Esophagus squamous epithelium (tissue), 5 donors: Measurements from ENCODE around the gene ACER3. TPM values are rescaled to one million over a fixed set of nuclear protein-coding genes. Genes with fewer than 3 reads are reported as not detected.

ENCODE experiments used
- DNase-seq: peaks from one replicate; lab custom pipeline; 2025; lab: John Stamatoyannopoulos, UW
- H3K27ac ChIP-seq, 4 donors: fragments of 200-600 bp; sonication (generic); one replicate each; pipeline ENCODE4 v1.5.1; 2016 to 2019; ENCODE audit warnings: mild to moderate bottlenecking in 1 of 4
- H3K27me3 ChIP-seq, 4 donors: fragments of 200-600 bp; sonication (generic); 1 replicate in 3 of 4; 2 replicates in 1 of 4; pipeline versions ENCODE4 v1.5.1 to v1.6.0; 2017 to 2021; ENCODE audit warnings: antibody characterized with exemption in 1 of 4
- H3K36me3 ChIP-seq, 3 donors: fragments of 200-600 bp; sonication (generic); one replicate each; pipeline ENCODE4 v1.5.1; 2016 to 2019
- H3K4me1 ChIP-seq, 3 donors: fragments of 200-600 bp; sonication (generic); one replicate each; pipeline ENCODE4 v1.5.1; 2017 to 2019
- H3K4me3 ChIP-seq, 4 donors: fragments of 200-600 bp; sonication (generic); 1 replicate in 3 of 4; 2 replicates in 1 of 4; pipeline ENCODE4 v1.5.1; 2016 to 2019; ENCODE audit warnings: mild to moderate bottlenecking in 2 of 4, moderate library complexity in 1 of 4
- H3K9me3 ChIP-seq, 3 donors: fragments of 200-600 bp; sonication (generic); one replicate each; pipeline ENCODE4 v1.5.1; 2016 to 2019
- CTCF ChIP-seq, 6 experiments: fragments of 450-650 bp in 4 of 6; fragments of 200-600 bp in 2 of 6; sonication (generic) in 2 of 6; IDR thresholded peaks; one replicate each; pipeline ENCODE4 v1.5.1; 2016 to 2019; ENCODE audit warnings: antibody characterized with exemption in 6 of 6, mild to moderate bottlenecking in 4 of 6, moderate library complexity in 4 of 6
- POLR2A ChIP-seq, 4 donors: fragments of 450-650 bp; IDR thresholded peaks; one replicate each; pipeline ENCODE4 v1.6.1; 2017; ENCODE audit warnings: antibody characterized with exemption in 4 of 4, mild to moderate bottlenecking in 4 of 4, moderate library complexity in 3 of 4
- WGBS, 2 donors: methylation state at CpG; one replicate each; pipeline ENCODE4 v1.1.5; 2018; 5-methylcytosine and 5-hydroxymethylcytosine counted together
- intact Hi-C: fragments of 100-400 bp; cut with DNase I; formaldehyde crosslinking; loops from one replicate; pipeline ENCODE4 v1.15.0; 2022
- total RNA-seq, 4 donors: library from RNA; depleted of rRNA; stranded (reverse); fragments of >200 nt; gene quantifications; one replicate each; pipeline ENCODE4 v1.1.0, GENCODE V29; 2016
- donor health status: DM: yes; HTN: yes; CAD: no.

The ACER3 gene
- total RNA-seq, 4 donors from 2014 or later: 9.9 to 34.2 (median 23.3) TPM

- no peaks in the 10 kb centered on the region for H3K27me3 ChIP-seq
- no peak overlapping the region for H3K4me3 ChIP-seq
- DNase-seq: no peak
- no peaks in the 10 kb centered on the region for H3K36me3 ChIP-seq
- TF ChIP-seq POLR2A (IDR thresholded peaks at IDR 0.05) (no peak), CTCF (IDR thresholded peaks at IDR 0.05) (no peak)
- peaks cover 3 to 20% (median 4%) of the 10 kb centered on the region in 3 donors for H3K4me1 ChIP-seq
- 52 to 55% methylated on average over 1 of the region's 1 CpG for WGBS, 2 donors
- intact Hi-C loops: loop anchor here (5.0 to 10.0 kb wide), 2 partner anchors 112 to 185 kb away; no protein-coding TSS in a partner anchor
- H3K9me3 ChIP-seq: no peaks in the 10 kb centered on the region
- no peak overlapping the region for H3K27ac ChIP-seq
These were observed 58.7 kb downstream of the ACER3 start for GRCh38 chr11:76919467-76919866.

- H3K36me3 ChIP-seq: no peaks in the 10 kb centered on the region
- peak; percentile 21 for DNase-seq
- TF ChIP-seq CTCF (IDR thresholded peaks at IDR 0.05) (peak; percentile 81 to 95 (median 88)), POLR2A (IDR thresholded peaks at IDR 0.05) (no peak)
- H3K4me1 ChIP-seq: peaks cover 3 to 20% (median 4%) of the 10 kb centered on the region in 3 donors
- no peaks in the 10 kb centered on the region for H3K27me3 ChIP-seq
- WGBS, 2 donors: 34 to 35% methylated on average over 6 to 7 of the region's 7 CpGs
- intact Hi-C loops: loop anchor here (5.0 to 10.0 kb wide), 3 partner anchors 113 to 185 kb away; no protein-coding TSS in a partner anchor
- H3K9me3 ChIP-seq: no peaks in the 10 kb centered on the region
- H3K4me3 ChIP-seq: peak overlapping the region in 1 of 4 donors; percentile 35
- H3K27ac ChIP-seq: peak overlapping the region in 2 of 4 donors; percentile 3 to 14
These were observed 59.4 kb downstream of the ACER3 start for GRCh38 chr11:76919887-76920746.

GRCh38 chr11:76927160-76927559 is 66.4 kb downstream of the ACER3 start:
- no peak for TF ChIP-seq CTCF (IDR thresholded peaks at IDR 0.05)
- TF ChIP-seq POLR2A (IDR thresholded peaks at IDR 0.05): no peak
- H3K4me1 ChIP-seq: no peaks in the 10 kb centered on the region
- H3K27me3 ChIP-seq: no peaks in the 10 kb centered on the region
- DNase-seq: no peak
- 85 to 95% methylated on average over 5 of the region's 5 CpGs for WGBS, 2 donors
- intact Hi-C loops: loop anchor here (10.0 kb wide), 1 partner anchor 118 kb away; no protein-coding TSS in a partner anchor
- no peak overlapping the region for H3K27ac ChIP-seq
- H3K4me3 ChIP-seq: no peak overlapping the region
- H3K36me3 ChIP-seq: peaks cover 0 to 19% (median 0%) of the 10 kb centered on the region in 3 donors
- H3K9me3 ChIP-seq: no peaks in the 10 kb centered on the region

- Histone ChIP-seq H3K4me1 (no peaks in the 10 kb centered on the region), H3K27ac (no peak overlapping the region), H3K4me3 (no peak overlapping the region), H3K27me3 (no peaks in the 10 kb centered on the region), H3K9me3 (peaks cover 0 to 15% (median 0%) of the 10 kb centered on the region in 3 donors), H3K36me3 (peaks cover 0 to 35% (median 0%) of the 10 kb centered on the region in 3 donors)
- TF ChIP-seq POLR2A (IDR thresholded peaks at IDR 0.05) (no peak), CTCF (IDR thresholded peaks at IDR 0.05) (no peak)
- 67 to 79% methylated on average over 3 of the region's 3 CpGs for WGBS, 2 donors
- DNase-seq: no peak
- intact Hi-C loops: no loop called here
These were observed 74.3 kb downstream of the ACER3 start for GRCh38 chr11:76935042-76935441.

- Histone ChIP-seq H3K4me3 (no peak overlapping the region), H3K36me3 (peaks cover 0 to 22% (median 0%) of the 10 kb centered on the region in 3 donors), H3K4me1 (no peaks in the 10 kb centered on the region), H3K27me3 (no peaks in the 10 kb centered on the region), H3K9me3 (peaks cover 0 to 16% (median 0%) of the 10 kb centered on the region in 3 donors), H3K27ac (no peak overlapping the region)
- intact Hi-C loops: no loop called here
- no peak for DNase-seq
- WGBS, 2 donors: 83 to 97% methylated on average over 2 of the region's 2 CpGs
- TF ChIP-seq POLR2A (IDR thresholded peaks at IDR 0.05) (no peak), CTCF (IDR thresholded peaks at IDR 0.05) (no peak)
These were observed 78.5 kb downstream of the ACER3 start for GRCh38 chr11:76939219-76939631.
